Stomach (tissue), 4 donors: Measurements from ENCODE around the gene C3orf20.

Source experiments
- POLR2A ChIP-seq, 4 donors: fragments of 450-650 bp; IDR thresholded peaks; one replicate each; pipeline ENCODE4 v1.6.1; 2016; ENCODE audit warnings: antibody characterized with exemption in 4 of 4, control low read depth in 2 of 4, mild to moderate bottlenecking in 1 of 4, moderate library complexity in 1 of 4
- POLR2AphosphoS5 ChIP-seq, 3 donors: sonication (generic); formaldehyde crosslinking; IDR thresholded peaks; one replicate each; pipeline ENCODE4 v1.6.1; 2016; ENCODE audit warnings: antibody characterized with exemption in 3 of 3
- TF ChIP-seq, protein P1 (sequence below), 7 experiments: fragments of 450-650 bp in 4 of 7; fragments of 200-600 bp in 3 of 7; sonication (generic) in 3 of 7; IDR thresholded peaks; one replicate each; pipeline ENCODE4 v1.5.1; 2016 to 2019; ENCODE audit warnings: antibody characterized with exemption in 7 of 7, control low read depth in 2 of 7, mild to moderate bottlenecking in 1 of 7

DNA sequence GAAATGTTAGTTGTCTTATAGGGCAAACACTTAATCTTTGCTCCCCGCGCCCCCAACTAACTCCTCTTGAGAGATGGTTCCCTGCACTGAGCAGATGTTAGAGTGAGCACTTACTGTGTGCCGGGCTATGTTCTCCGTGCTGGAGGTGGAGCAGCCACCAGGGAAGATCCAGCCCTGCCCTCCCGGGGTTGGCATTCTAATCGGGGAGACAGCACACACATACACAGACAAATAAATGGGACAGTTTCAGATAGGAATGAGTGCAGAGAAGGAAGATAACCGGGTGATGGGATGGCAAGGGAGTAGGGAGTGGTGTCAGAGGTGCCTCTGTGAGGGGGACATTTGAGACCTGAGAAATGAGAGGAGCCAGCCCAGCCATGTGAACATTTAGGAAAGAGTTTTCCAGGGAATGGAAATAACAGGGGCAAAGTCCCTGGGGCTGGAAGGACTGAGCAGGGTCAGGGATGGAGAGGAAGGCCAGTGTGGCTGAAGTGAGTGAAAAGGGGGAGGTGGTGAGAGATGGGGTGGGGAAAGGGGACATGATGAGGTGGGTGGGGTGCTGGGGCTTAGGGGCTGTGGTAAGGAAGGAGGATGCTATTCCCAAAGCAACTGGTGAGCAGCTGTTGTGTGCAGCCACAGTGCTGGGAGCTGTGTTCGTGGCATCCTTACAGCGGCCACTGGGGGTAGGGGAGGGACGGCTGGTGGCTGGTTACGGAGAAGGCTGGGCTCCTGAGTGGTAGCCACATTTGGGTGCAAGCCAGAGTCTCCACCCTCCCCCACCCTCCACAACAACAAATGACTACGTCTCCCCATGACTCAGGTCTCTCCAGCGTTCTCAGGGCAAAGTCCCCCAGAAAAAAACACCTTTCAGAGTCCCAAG lies 128.4 kb downstream of the C3orf20 start:
- TF ChIP-seq POLR2A (IDR thresholded peaks at IDR 0.05) (no peak), POLR2AphosphoS5 (IDR thresholded peaks at IDR 0.05) (no peak)
- TF ChIP-seq, protein P1, sequence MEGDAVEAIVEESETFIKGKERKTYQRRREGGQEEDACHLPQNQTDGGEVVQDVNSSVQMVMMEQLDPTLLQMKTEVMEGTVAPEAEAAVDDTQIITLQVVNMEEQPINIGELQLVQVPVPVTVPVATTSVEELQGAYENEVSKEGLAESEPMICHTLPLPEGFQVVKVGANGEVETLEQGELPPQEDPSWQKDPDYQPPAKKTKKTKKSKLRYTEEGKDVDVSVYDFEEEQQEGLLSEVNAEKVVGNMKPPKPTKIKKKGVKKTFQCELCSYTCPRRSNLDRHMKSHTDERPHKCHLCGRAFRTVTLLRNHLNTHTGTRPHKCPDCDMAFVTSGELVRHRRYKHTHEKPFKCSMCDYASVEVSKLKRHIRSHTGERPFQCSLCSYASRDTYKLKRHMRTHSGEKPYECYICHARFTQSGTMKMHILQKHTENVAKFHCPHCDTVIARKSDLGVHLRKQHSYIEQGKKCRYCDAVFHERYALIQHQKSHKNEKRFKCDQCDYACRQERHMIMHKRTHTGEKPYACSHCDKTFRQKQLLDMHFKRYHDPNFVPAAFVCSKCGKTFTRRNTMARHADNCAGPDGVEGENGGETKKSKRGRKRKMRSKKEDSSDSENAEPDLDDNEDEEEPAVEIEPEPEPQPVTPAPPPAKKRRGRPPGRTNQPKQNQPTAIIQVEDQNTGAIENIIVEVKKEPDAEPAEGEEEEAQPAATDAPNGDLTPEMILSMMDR (IDR thresholded peaks at IDR 0.05) = no peak
